VCaP (cell line): ENCODE data around the gene GRIK3.
A peak's percentile ranks its signal among the peaks of the same experiment; 100 is the strongest.
"Not testable (repeated sequence)": the region's sequence is repeated elsewhere in the genome, so short reads cannot be mapped to it uniquely, and the experiment has no call there.

Source experiments
- H3K27ac ChIP-seq: fragments of 450-650 bp; 2 replicates; pipeline ENCODE4 v1.5.1; 2017
- TF ChIP-seq, protein P1 (sequence below): fragments of 450-650 bp; conservative IDR thresholded peaks from 2 replicates; pipeline ENCODE4 v1.5.1; 2017; ENCODE audit warnings: mild to moderate bottlenecking, moderate library complexity

The GRIK3 gene

GRCh38 chr1:36769886-36770830 lies 264.2 kb downstream of the GRIK3 start:
- H3K27ac ChIP-seq: peak overlapping the region; percentile 41; the same call in 1 of the 2 replicates
- TF ChIP-seq, protein P1, sequence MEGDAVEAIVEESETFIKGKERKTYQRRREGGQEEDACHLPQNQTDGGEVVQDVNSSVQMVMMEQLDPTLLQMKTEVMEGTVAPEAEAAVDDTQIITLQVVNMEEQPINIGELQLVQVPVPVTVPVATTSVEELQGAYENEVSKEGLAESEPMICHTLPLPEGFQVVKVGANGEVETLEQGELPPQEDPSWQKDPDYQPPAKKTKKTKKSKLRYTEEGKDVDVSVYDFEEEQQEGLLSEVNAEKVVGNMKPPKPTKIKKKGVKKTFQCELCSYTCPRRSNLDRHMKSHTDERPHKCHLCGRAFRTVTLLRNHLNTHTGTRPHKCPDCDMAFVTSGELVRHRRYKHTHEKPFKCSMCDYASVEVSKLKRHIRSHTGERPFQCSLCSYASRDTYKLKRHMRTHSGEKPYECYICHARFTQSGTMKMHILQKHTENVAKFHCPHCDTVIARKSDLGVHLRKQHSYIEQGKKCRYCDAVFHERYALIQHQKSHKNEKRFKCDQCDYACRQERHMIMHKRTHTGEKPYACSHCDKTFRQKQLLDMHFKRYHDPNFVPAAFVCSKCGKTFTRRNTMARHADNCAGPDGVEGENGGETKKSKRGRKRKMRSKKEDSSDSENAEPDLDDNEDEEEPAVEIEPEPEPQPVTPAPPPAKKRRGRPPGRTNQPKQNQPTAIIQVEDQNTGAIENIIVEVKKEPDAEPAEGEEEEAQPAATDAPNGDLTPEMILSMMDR: no peak

- TF ChIP-seq, protein P1: no peak
- H3K27ac ChIP-seq: no peak overlapping the region
These were observed 265.7 kb downstream of the GRIK3 start for GRCh38 chr1:36768486-36769178.

DNA sequence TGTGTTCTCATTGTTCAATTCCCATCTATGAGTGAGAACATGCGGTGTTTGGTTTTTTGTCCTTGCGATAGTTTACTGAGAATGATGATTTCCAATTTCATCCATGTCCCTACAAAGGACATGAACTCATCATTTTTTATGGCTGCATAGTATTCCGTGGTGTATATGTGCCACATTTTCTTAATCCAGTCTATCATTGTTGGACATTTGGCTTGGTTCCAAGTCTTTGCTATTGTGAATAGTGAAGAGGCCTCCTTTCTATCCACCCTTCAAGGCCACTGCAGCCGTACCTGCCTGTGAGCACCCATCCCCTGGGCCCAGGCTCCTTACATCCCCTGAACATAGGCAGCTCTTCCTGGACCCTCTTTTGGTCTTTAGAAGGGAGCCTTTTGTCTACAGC lies 266.9 kb downstream of the GRIK3 start:
- H3K27ac ChIP-seq: not testable (repeated sequence)

GRCh38 chr1:36766481-36766880 lies 267.8 kb downstream of the GRIK3 start:
- H3K27ac ChIP-seq: no peak overlapping the region
- TF ChIP-seq, protein P1: no peak

DNA sequence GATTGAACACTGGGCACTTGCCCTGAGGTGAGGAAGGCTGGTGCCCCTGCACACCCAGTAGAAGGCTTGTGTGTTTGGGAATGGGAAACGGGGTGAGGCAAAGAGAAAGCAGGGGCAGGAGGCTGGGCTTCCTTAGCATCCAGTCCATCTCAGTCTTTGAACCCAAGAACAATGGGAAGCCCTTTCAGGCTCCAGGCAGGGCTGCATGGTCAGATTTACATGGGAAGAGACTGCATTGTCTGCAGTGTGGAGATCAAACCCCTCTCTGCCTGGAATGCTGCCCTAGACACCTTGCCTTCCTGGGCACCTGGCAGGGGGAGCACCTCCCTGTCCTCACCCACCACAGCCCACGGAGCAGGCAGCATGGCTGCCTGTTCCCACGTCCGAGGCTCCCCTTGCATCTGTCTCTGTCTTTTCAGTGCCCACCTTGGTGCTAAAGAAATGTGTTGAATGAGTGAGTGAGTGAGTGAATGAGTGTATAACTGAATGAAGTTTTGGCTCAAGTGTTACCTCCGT lies 268.5 kb downstream of the GRIK3 start:
- no peak overlapping the region for H3K27ac ChIP-seq
- TF ChIP-seq, protein P1: no peak

DNA sequence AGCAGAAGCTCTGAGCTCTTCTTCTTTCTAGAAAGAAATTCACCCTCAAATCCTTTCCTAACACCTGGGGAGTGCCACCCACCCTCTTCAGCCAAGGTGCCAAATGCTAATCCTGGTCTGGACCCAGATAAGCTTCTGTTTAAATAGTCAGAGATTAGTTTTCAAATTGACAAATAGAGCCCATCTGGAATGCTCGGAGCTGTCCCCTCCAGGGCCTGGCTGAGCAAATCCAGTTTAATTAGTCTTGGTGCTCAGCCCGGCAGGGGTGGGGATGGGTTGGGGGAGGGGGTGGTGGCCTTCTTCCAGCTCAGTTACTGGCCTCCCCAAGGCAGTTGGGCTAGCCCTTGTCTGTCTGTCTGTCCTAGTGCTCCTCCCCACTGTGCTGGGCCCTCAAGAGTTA lies 269.5 kb downstream of the GRIK3 start:
- TF ChIP-seq, protein P1: no peak
- H3K27ac ChIP-seq: no peak overlapping the region

DNA sequence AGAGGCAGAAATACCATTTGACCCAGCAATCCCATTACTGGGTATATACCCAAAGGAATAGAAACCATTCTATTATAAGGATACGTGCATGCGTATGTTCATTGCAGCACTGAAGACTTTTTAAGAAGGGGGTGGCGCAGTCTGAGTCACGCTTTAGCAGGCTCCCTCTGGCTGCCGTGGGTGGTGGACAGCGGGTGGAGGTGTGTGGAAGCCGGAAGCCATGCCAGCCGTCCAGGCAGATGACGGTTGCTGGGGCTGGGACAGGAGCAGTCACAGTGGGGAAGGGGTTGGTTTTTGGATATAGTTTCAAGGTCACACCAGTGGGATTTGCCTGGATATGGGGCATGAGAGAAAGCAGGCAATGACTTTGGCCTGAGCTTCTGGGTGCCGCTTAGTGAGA lies 270.5 kb downstream of the GRIK3 start:
- no peak overlapping the region for H3K27ac ChIP-seq
- TF ChIP-seq, protein P1: no peak
